ENCODE data around the gene SWI5.

DNA sequence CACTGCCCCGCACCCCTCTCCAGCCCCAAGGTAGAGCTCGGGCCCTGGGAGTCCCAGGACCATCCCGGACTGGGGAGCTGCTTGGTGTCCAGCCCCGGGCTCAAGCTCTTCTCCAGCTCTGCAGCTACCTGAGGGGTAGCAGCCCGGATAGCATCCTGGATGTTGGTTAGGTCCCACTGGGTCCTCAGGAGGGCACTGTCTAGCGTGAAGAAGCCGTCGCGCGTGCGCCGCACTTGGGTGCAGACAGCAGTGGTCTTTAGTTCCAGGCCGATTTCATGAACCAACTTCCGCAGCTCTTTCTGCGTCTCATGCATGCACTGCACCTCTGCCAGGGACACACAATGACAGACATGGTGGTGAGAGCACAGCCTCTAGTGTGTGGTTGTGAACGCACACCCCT, 33.5 kb downstream of the SWI5 start:
- TF ChIP-seq, protein P1, sequence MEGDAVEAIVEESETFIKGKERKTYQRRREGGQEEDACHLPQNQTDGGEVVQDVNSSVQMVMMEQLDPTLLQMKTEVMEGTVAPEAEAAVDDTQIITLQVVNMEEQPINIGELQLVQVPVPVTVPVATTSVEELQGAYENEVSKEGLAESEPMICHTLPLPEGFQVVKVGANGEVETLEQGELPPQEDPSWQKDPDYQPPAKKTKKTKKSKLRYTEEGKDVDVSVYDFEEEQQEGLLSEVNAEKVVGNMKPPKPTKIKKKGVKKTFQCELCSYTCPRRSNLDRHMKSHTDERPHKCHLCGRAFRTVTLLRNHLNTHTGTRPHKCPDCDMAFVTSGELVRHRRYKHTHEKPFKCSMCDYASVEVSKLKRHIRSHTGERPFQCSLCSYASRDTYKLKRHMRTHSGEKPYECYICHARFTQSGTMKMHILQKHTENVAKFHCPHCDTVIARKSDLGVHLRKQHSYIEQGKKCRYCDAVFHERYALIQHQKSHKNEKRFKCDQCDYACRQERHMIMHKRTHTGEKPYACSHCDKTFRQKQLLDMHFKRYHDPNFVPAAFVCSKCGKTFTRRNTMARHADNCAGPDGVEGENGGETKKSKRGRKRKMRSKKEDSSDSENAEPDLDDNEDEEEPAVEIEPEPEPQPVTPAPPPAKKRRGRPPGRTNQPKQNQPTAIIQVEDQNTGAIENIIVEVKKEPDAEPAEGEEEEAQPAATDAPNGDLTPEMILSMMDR (IDR thresholded peaks at IDR 0.05; ENCODE audit: insufficient read depth, low read length, poor library complexity, severe bottlenecking) = no peak
- TF ChIP-seq EZH2phosphoT487 (conservative IDR thresholded peaks at IDR 0.05; ENCODE audit: low read length) = no peak
